Natural killer cell (primary cell): ENCODE results near the gene SLC19A1. TPM values are rescaled to one million over a fixed set of nuclear protein-coding genes. Genes with fewer than 3 reads are reported as not detected.

Experiments
- ATAC-seq, 3 donors: fragments of 150-1000 bp in 2 of 3; fragments of 200-7000 bp in 1 of 3; cut with Tn5 transposase; 1 replicate in 1 of 3; 2 replicates in 2 of 3; pipeline ENCODE4 v1.10.0; 2021; ENCODE audit warnings: mild to moderate bottlenecking in 2 of 3, moderate library complexity in 2 of 3
- DNase-seq, 2 donors: peaks; one replicate each; pipeline versions ENCODE4 v3.0.0 to v3.0.0-alpha.2; 2013 to 2021; ENCODE audit warnings: mixed read lengths in 1 of 2
- H3K27ac ChIP-seq: one replicate; pipeline ENCODE4 v1.5.1; 2013; ENCODE audit warnings: mild to moderate bottlenecking, low read length
- H3K27me3 ChIP-seq: one replicate; pipeline ENCODE4 v1.6.1; 2013; ENCODE audit warnings: low read length; ENCODE audit not compliant: control insufficient read depth, insufficient read depth
- H3K36me3 ChIP-seq: one replicate; pipeline ENCODE4 v1.6.1; 2013; ENCODE audit warnings: low read length; ENCODE audit not compliant: control insufficient read depth, insufficient read depth
- H3K4me1 ChIP-seq: one replicate; pipeline ENCODE4 v1.6.1; 2013; ENCODE audit warnings: low read length; ENCODE audit not compliant: control insufficient read depth, insufficient read depth
- H3K4me3 ChIP-seq: one replicate; pipeline ENCODE4 v1.5.1; 2013; ENCODE audit warnings: low read length
- H3K9me3 ChIP-seq: one replicate; pipeline ENCODE4 v1.6.1; 2013; ENCODE audit warnings: low read length; ENCODE audit not compliant: control insufficient read depth, insufficient read depth
- H3K27ac Mint-ChIP-seq, 2 donors: one replicate each; pipeline ENCODE4 v1.8.0; 2022; ENCODE audit warnings: mild to moderate bottlenecking in 2 of 2, mixed read lengths in 2 of 2, moderate library complexity in 1 of 2
- H3K27me3 Mint-ChIP-seq, 2 donors: one replicate each; pipeline ENCODE4 v1.8.0; 2022; ENCODE audit warnings: low read depth in 2 of 2, mixed read lengths in 2 of 2
- H3K36me3 Mint-ChIP-seq: one replicate; pipeline ENCODE4 v1.8.0; 2022; ENCODE audit warnings: mixed read lengths
- H3K4me1 Mint-ChIP-seq, 2 donors: one replicate each; pipeline ENCODE4 v1.8.0; 2022; ENCODE audit warnings: mixed read lengths in 2 of 2
- H3K4me3 Mint-ChIP-seq: one replicate; pipeline ENCODE4 v1.8.0; 2022; ENCODE audit warnings: mild to moderate bottlenecking, moderate library complexity, mixed read lengths
- H3K9me3 Mint-ChIP-seq, 2 donors: one replicate each; pipeline ENCODE4 v1.8.0; 2022; ENCODE audit warnings: mixed read lengths in 2 of 2
- CTCF ChIP-seq: fragments of 200-600 bp; IDR thresholded peaks from one replicate; pipeline ENCODE4 v1.8.0; 2022; ENCODE audit warnings: antibody characterized with exemption
- WGBS: methylation state at CpG from one replicate; pipeline ENCODE4 v1.1.7; 2013; ENCODE audit warnings: missing lambda C conversion rate; ENCODE audit not compliant: insufficient coverage; 5-methylcytosine and 5-hydroxymethylcytosine counted together
- intact Hi-C: fragments of 100-400 bp; cut with micrococcal nuclease; formaldehyde crosslinking; loops from one replicate; pipeline ENCODE4 v1.14.2; 2022
- total RNA-seq, 4 donors: library from RNA; stranded (reverse); fragments of 120-200 nt in 1 of 4; gene quantifications; one replicate each; pipeline versions ENCODE4 v1.2.3 to v1.2.4, GENCODE V29; 2013 to 2022

The SLC19A1 gene
- total RNA-seq, 3 donors from 2014 or later (not counting 1 experiment from before 2014, with no cell fraction given), result 2.5 to 9.0 (median 4.9) TPM

DNA sequence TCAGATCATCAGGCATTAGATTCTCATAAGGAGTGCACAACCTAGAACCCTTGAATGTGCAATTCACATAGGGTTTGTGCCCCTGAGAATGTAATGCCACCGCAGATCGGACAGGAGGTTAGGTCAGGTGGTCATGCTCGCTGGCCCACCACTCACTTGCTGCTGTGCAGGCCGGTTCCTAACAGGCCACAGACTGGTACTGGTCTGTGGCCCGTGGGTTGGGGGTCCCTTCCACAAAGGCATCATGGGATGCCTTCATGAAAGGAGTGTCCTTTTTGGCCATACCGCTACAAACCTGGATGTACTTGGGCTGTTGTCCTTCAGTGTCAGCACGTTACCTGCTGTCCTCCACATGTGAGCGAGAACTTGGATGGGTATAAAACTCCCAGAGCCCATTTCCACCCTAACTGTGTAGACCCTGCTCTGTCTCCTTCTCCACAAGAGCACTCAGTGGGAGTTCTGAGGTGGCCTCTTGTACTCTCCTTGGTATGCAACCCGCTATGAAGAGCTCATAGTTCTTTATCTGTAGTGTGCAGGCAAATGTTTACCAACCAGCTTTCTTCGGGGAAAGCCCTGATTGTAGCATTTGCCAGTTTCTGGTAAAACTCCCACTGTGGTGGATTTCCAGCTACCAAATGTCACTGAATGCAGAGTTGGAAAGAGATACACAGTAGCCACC is 41.7 kb upstream of the SLC19A1 start:
- Histone ChIP-seq H3K27ac (no peak overlapping the region), H3K4me1 (no peaks in the 10 kb centered on the region), H3K27me3 (peaks cover 15% of the 10 kb centered on the region), H3K4me3 (no peak overlapping the region), H3K36me3 (no peaks in the 10 kb centered on the region), H3K9me3 (peaks cover 13% of the 10 kb centered on the region)
- Mint-ChIP-seq H3K9me3 (peaks cover 4 to 9% of the 10 kb centered on the region in 2 donors), H3K27me3 (peaks cover 26 to 41% of the 10 kb centered on the region in 2 donors), H3K4me1 (no peaks in the 10 kb centered on the region), H3K36me3 (peaks cover 18% of the 10 kb centered on the region), H3K4me3 (no peak overlapping the region), H3K27ac (no peak overlapping the region)
- WGBS, result 84% methylated on average over 10 of the region's 10 CpGs
- DNase-seq (no peak), ATAC-seq (no peak)
- intact Hi-C loops, result no loop called here
- no peak for TF ChIP-seq CTCF

- Histone ChIP-seq H3K9me3 (peaks cover 11% of the 10 kb centered on the region), H3K4me3 (no peak overlapping the region), H3K27ac (no peak overlapping the region), H3K27me3 (peaks cover 6% of the 10 kb centered on the region), H3K4me1 (no peaks in the 10 kb centered on the region), H3K36me3 (no peaks in the 10 kb centered on the region)
- peaks cover 12% of the 10 kb centered on the region for H3K36me3 Mint-ChIP-seq
- H3K4me3 Mint-ChIP-seq, result no peak overlapping the region
- peaks cover 4 to 8% of the 10 kb centered on the region in 2 donors for H3K9me3 Mint-ChIP-seq
- peak in 1 of 3 donors; percentile 23 for ATAC-seq
- TF ChIP-seq CTCF, result no peak
- intact Hi-C loops, result no loop called here
- DNase-seq, result peak in 1 of 2 donors; percentile 4
- H3K4me1 Mint-ChIP-seq, result no peaks in the 10 kb centered on the region
- H3K27ac Mint-ChIP-seq, result no peak overlapping the region
- WGBS, result 82% methylated on average over 5 of the region's 5 CpGs
- peaks cover 12 to 23% of the 10 kb centered on the region in 2 donors for H3K27me3 Mint-ChIP-seq
These were observed 39.9 kb upstream of the SLC19A1 start for GRCh38 chr21:45582128-45582527.

DNA sequence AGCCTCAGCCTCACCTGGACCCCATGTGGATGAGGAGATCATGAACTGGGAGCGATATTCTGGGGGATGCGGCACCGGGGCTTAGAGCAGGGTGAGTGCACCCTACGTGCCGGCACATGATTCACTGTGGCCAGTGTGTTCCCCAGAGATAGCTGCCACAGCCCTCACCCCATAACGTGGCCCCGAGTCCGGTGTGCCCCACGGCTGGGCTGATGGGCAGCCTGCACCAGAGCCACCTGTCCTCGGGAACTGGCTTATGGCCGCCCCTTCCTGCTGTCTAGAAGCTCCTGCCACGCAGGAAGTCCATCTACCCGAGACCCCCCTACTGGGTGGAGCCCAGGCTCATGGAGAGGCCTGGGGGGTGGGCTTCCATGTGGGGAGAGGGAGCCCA is 39.1 kb upstream of the SLC19A1 start:
- Mint-ChIP-seq H3K36me3 (peaks cover 4% of the 10 kb centered on the region), H3K4me3 (no peak overlapping the region), H3K27ac (no peak overlapping the region), H3K27me3 (peaks cover 6 to 15% of the 10 kb centered on the region in 2 donors), H3K9me3 (peaks cover 2 to 3% of the 10 kb centered on the region in 2 donors), H3K4me1 (no peaks in the 10 kb centered on the region)
- no peak for ATAC-seq
- DNase-seq, result peak in 1 of 2 donors; percentile 8
- H3K27ac ChIP-seq, result no peak overlapping the region
- no peak for TF ChIP-seq CTCF
- peaks cover 6% of the 10 kb centered on the region for H3K27me3 ChIP-seq
- peaks cover 7% of the 10 kb centered on the region for H3K9me3 ChIP-seq
- H3K4me3 ChIP-seq, result no peak overlapping the region
- H3K4me1 ChIP-seq, result no peaks in the 10 kb centered on the region
- H3K36me3 ChIP-seq, result no peaks in the 10 kb centered on the region
- 82% methylated on average over 13 of the region's 13 CpGs for WGBS
- intact Hi-C loops, result no loop called here
